NCI-H226 (cell line): ENCODE measurements around the gene HOXD12.

ENCODE experiments used
- DNase-seq: peaks from one replicate; pipeline ENCODE4 v3.0.0-alpha.2; 2015

The HOXD12 gene

GRCh38 chr2:176107731-176108181 lies 8.2 kb downstream of the HOXD12 start:
- DNase-seq, result no peak

DNA sequence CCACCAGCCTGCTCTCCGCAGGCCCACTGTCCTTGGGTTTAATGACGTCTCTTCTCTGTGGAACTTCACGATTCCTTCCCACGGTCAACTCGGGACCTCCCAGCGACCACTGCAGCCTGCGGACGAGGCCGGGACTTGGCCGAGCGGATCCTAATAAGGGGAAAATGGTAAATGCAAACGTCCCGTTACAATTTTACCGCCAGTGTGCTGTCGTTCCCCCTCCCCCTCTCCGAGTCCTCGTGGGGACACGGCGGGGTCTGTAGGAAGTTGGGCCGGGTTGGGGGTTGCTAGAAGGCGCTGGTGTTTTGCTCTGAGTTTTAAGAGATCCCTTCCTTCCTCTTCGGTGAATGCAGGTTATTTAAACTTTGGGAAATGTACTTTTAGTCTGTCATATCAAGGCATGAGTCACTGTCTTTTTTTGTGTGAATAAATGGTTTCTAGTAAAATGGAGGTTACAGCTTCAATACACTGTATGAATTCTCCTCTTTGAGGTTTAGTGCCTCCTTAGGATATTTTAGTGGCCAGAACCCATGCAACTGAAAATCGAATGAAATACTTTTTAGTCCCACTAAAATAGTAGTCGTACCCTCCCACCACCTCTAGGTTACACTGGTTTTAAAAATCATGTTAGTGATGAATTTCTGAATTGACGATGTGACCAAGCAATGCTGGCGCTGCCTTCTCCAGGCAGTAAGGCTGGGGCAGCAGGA lies 9.8 kb downstream of the HOXD12 start:
- no peak for DNase-seq

DNA sequence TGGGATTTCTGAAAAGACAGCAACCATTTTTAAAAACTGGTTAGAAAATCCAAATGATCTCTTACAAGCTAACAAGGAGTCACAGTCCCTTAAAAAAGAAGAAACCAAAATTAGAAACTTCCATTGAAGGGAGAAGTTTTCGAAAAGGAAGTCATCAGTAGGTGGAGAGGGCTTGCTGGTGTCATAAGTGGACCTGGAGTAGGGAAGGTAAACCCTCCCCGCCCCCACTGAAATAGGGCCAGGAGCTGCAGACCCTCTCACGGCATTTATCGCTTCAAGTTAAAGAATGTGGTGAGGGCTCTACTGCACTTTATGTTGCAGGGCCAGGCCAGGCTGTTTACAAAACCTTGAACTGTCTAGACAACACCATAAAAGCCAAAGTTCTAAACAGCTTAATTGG lies 10.4 kb downstream of the HOXD12 start:
- DNase-seq, result no peak

DNA sequence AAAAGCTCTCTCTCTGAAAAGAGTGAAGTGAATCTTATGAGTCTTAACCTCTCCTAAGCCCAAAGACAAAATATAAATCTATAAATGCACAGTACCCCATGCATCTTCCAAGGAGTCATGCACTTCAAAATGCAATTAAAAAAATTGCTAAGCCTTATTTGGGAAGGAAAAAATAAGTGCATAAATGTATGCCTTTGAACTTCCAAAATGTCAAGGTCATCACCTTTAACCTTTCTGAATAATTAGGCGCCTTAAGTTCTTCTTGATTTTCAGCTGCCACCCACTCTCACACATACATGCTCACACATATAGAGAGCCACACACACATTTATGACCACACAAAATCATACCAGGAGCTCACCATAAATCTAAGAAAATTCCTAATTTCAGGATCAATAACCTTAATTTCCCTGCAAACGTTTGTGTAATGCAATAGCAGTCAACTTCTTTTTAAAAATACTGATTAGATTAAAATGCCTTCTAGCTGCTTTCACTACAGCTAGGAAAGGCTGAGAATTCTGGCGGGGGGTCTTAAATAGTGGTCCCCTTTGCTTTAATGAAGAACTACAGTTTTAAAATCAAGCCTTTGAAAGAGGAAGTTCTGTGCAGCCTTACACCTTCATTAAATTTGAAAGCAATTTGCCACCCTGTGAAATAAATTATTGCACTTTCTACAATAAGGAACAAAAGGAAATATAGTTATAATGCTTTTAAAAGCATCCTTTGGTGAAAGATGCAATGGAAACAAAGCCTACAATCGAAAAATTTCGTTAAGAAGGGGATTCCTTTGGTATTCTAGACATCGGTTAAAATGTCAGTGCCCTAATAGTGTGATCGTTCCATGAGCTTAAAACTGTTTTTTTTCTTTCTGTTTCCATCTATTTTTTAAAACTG lies 11.1 kb downstream of the HOXD12 start:
- DNase-seq, result no peak

DNA sequence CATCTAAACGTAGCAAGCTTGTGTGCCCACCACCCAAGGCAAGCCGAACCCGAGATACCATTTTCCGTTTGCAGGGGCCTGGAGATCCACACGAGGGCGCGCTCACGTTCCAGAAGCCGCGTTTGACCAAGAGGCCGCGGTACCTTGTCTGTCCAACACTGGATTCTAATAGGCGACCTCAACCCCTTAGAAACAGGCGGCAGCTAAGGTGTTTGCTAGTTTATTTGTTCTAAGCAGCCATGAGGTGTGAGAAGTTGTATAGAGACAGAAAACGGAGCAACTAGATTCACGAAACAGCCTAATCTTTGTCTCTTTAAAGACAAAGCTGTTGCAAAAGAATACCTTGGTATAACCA lies 11.7 kb downstream of the HOXD12 start:
- peak; percentile 3 for DNase-seq

- DNase-seq, result no peak
These were observed 12.3 kb downstream of the HOXD12 start for GRCh38 chr2:176111846-176112374.

GRCh38 chr2:176112375-176113302 lies 13.0 kb downstream of the HOXD12 start:
- no peak for DNase-seq

DNA sequence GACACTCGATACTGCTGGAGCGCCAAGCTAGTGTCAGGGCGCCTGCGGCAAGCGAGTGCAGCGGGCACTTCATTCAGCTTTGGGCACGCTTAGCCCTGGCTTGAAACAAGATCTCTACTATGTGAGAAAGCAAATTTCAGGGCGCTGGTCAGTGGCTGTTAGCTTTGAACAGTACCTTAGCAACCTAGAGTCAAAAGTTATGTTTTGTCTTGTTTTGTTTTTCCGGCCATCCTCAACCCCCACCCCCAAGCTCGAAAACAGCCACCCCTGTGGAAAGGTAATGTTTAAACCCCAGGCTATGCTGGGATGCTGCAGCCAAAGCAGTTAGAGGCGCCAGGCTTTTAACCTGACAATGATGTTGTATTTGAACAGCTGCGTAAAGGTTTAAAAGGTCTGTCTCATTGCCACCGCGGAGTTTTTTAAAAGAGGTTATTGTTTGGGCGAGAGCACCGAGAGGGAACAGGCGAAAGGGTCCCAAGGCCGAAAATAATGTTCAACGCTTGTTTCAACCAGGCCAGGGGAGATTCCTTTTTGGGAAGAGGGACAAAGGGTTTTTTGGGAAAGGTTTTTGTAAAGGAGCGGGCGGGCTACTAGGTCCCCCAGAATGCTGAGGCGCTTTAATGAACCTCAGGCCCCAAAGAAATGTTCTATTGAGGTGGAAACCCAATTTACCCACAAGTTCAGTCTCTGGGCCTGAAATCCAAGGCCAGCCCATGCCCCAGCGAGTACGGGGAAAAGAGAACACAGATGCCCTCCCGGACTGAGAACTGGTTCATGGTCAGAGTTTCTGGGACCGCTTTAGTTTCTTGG lies 14.7 kb downstream of the HOXD12 start:
- DNase-seq, result no peak

DNA sequence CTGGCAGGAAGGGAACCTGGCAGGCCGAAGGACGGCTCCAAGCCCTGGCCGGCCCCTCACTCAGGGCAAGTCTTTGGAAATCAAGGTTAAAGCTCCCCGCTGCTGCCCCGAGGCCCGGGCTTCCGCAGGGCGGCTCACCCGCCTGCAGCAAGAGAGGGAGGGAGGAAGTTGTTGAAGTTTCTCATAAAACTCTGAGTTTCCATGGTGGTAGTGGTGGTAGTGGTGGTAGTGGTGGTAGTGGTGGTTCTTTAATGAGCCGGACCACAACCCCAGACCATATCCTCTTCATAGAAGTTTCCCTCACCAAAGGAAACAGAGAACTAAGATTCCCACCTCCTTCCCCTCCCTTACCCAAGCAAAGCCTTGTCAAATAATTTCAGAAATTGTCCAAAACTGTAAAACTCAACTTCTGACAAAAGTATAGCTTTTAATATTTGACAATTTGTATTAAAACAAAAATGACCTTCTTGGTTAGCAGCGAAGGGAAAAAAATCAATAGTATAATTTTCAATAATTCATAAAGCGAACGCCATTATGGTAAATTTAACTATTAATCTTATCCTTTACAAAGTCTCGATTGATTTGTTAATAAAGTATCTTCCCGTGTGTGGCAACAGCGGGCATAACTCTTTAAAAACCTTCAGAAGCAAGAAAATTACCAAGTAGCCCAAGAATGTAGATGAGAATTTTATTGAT lies 15.5 kb downstream of the HOXD12 start:
- DNase-seq, result no peak

DNA sequence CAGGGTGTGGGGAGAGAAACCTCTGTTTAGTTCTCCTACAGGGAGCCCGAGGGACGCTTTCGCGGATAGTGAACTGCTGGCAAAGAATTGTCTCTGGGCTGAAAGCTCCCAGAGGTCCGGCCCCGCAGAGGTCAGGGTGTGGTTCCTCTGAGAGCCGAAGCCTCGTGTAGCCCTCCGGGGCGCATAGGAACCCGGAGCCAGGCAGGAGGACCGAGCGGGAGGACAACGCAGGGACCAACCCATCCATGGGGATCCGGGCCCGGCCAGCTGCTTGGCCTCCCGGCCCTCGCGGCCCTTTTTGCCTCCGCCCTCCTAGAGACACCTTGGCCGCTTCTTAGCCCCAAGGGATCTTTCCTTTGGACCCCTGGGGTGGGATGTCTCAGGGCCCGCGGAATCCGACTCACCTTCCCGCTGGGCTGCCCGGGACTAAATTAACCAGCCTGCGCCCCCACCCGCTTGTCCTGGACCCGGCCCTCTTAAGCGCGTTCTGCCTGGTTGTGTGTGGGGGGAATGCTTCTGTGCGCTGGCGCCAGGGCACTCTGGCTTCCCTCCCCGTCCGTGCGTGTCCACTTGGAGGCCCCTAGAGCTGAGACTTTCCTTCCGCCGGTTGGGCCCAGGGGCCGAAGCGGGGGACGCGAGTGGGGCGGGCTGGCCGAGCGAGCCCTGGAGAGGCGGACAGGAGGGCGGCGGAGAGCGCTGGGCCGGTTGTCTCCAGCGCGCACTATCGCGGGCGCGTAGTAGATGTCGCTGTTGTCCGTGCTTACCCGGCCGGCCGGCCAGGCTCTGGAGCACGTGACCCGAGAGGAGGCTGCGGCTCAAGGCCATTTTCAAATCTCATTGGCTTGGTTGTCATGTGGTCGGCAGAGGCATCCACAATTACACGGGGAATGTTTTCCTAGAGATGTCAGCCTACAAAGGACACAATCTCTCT lies 16.6 kb downstream of the HOXD12 start, which contains the start of gene HOXD10:
HOXD10 (plus strand) TSS at position 896 of the 931 bp plus-strand sequence. CDS start 56 bp downstream, outside the sequence.
- DNase-seq, result no peak

DNA sequence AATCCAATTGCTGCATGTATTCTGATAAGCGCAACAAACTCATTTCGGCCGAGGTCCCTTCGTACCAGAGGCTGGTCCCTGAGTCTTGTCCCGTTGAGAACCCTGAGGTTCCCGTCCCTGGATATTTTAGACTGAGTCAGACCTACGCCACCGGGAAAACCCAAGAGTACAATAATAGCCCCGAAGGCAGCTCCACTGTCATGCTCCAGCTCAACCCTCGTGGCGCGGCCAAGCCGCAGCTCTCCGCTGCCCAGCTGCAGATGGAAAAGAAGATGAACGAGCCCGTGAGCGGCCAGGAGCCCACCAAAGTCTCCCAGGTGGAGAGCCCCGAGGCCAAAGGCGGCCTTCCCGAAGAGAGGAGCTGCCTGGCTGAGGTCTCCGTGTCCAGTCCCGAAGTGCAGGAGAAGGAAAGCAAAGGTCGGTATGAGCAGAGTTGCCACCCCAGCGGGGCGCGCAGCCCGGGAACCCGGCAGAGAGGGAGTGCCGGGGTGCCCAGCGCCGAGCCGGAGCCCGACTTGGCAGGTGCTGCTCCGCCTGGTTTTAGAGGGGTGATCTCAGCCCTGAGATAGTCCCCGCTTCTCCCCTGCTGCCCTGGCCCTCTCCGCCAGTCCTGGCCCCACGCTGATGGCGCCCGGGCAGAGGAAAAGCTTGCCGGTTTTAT lies 17.7 kb downstream of the HOXD12 start:
- DNase-seq, result no peak

- no peak for DNase-seq
These were observed 18.3 kb downstream of the HOXD12 start for GRCh38 chr2:176117823-176118371.

DNA sequence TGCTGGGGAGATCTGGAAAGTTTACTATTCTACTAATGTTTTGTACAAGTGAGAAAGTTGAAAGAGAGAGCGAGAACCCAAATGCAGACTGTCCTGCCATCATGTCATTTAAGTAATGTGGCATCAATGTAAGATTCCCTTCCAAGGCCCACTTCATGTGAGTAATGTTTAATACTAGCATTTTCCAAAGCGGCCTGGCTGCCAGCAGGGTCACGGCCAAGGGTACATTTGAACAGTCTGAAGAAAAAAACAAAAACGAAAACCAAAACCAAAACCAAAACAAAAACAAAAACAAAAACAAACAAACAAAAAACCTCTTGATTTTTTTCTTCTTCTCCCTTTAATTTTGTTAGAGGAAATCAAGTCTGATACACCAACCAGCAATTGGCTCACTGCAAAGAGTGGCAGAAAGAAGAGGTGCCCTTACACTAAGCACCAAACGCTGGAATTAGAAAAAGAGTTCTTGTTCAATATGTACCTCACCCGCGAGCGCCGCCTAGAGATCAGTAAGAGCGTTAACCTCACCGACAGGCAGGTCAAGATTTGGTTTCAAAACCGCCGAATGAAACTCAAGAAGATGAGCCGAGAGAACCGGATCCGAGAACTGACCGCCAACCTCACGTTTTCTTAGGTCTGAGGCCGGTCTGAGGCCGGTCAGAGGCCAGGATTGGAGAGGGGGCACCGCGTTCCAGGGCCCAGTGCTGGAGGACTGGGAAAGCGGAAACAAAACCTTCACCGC lies 19.2 kb downstream of the HOXD12 start:
- no peak for DNase-seq

GRCh38 chr2:176120364-176121189 lies 21.0 kb downstream of the HOXD12 start:
- no peak for DNase-seq

- DNase-seq, result no peak
These were observed 21.8 kb downstream of the HOXD12 start for GRCh38 chr2:176121190-176122051.

DNA sequence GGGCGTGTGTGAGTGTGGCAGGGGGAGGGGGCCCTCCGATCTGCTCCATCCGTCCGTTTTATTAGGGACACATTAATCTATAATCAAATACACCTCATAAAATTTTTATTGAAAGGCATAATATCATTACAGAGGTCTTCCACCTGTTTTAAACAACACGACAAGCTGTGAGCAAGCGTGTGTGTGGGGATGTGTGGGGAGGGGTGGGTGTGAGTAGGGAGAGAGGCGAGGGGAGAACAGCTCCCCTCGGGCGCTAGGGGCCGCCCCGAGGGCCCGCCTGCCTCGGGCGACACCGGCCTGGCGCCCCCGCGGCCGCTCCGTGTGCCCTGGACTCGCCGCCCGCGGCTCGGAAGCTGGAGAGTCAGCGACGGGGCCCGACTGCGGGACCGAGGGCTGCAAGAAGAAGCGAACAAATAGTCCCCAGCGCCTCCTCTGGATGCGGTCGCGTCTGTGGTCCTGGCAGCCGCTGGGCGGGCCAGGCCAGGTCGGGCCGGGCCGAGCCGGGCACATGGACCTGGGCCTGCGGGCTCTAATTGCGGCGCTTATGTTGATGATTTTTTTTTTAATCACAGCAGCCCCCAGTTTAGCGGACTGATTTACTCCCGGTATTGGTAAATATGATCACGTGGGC lies 22.6 kb downstream of the HOXD12 start:
- no peak for DNase-seq
